ENCODE data around the gene MSRB3.

MSRB3 gene

GRCh38 chr12:65493913-65494245, 215.4 kb downstream of the MSRB3 start:
- H3K9me3 ChIP-seq (ENCODE audit: control insufficient read depth, insufficient read depth, low read length), result no peaks in the 10 kb centered on the region
- no peaks in the 10 kb centered on the region for H3K4me1 ChIP-seq (ENCODE audit: control insufficient read depth, insufficient read depth, low read length)
- H3K4me3 ChIP-seq (ENCODE audit: low read depth, low read length), result no peak overlapping the region
- H3K36me3 ChIP-seq (ENCODE audit: control insufficient read depth, insufficient read depth, low read length), result no peaks in the 10 kb centered on the region
- no peak overlapping the region for H3K9ac ChIP-seq (ENCODE audit: low read depth, low read length)
- no peaks in the 10 kb centered on the region for H3K27me3 ChIP-seq (ENCODE audit: control insufficient read depth, insufficient read depth, low read length)

GRCh38 chr12:65494537-65494936, 216.1 kb downstream of the MSRB3 start:
- Histone ChIP-seq H3K36me3 (ENCODE audit: control insufficient read depth, insufficient read depth, low read length) (no peaks in the 10 kb centered on the region), H3K4me1 (ENCODE audit: control insufficient read depth, insufficient read depth, low read length) (no peaks in the 10 kb centered on the region), H3K9me3 (ENCODE audit: control insufficient read depth, insufficient read depth, low read length) (no peaks in the 10 kb centered on the region), H3K9ac (ENCODE audit: low read depth, low read length) (no peak overlapping the region), H3K27me3 (ENCODE audit: control insufficient read depth, insufficient read depth, low read length) (no peaks in the 10 kb centered on the region), H3K4me3 (ENCODE audit: low read depth, low read length) (no peak overlapping the region)

GRCh38 chr12:65495233-65495632, 216.8 kb downstream of the MSRB3 start:
- H3K27me3 ChIP-seq (ENCODE audit: control insufficient read depth, insufficient read depth, low read length), result no peaks in the 10 kb centered on the region
- H3K4me1 ChIP-seq (ENCODE audit: control insufficient read depth, insufficient read depth, low read length), result no peaks in the 10 kb centered on the region

GRCh38 chr12:65496617-65497016, 218.1 kb downstream of the MSRB3 start:
- no peaks in the 10 kb centered on the region for H3K4me1 ChIP-seq (ENCODE audit: control insufficient read depth, insufficient read depth, low read length)
- no peaks in the 10 kb centered on the region for H3K27me3 ChIP-seq (ENCODE audit: control insufficient read depth, insufficient read depth, low read length)
- no peak overlapping the region for H3K9ac ChIP-seq (ENCODE audit: low read depth, low read length)
- H3K9me3 ChIP-seq (ENCODE audit: control insufficient read depth, insufficient read depth, low read length), result no peaks in the 10 kb centered on the region
- no peak overlapping the region for H3K4me3 ChIP-seq (ENCODE audit: low read depth, low read length)
- no peaks in the 10 kb centered on the region for H3K36me3 ChIP-seq (ENCODE audit: control insufficient read depth, insufficient read depth, low read length)

More at GRCh38 chr12:65495233-65495632, 216.8 kb downstream of the MSRB3 start:
- H3K4me3 ChIP-seq (ENCODE audit: low read depth, low read length), result no peak overlapping the region
- no peak overlapping the region for H3K9ac ChIP-seq (ENCODE audit: low read depth, low read length)
- no peaks in the 10 kb centered on the region for H3K9me3 ChIP-seq (ENCODE audit: control insufficient read depth, insufficient read depth, low read length)
- no peaks in the 10 kb centered on the region for H3K36me3 ChIP-seq (ENCODE audit: control insufficient read depth, insufficient read depth, low read length)

GRCh38 chr12:65497660-65498059, 219.2 kb downstream of the MSRB3 start:
- H3K36me3 ChIP-seq (ENCODE audit: control insufficient read depth, insufficient read depth, low read length), result no peaks in the 10 kb centered on the region
- no peak overlapping the region for H3K4me3 ChIP-seq (ENCODE audit: low read depth, low read length)
- no peak overlapping the region for H3K9ac ChIP-seq (ENCODE audit: low read depth, low read length)
- H3K27me3 ChIP-seq (ENCODE audit: control insufficient read depth, insufficient read depth, low read length), result no peaks in the 10 kb centered on the region
- no peaks in the 10 kb centered on the region for H3K4me1 ChIP-seq (ENCODE audit: control insufficient read depth, insufficient read depth, low read length)
- H3K9me3 ChIP-seq (ENCODE audit: control insufficient read depth, insufficient read depth, low read length), result no peaks in the 10 kb centered on the region

DNA sequence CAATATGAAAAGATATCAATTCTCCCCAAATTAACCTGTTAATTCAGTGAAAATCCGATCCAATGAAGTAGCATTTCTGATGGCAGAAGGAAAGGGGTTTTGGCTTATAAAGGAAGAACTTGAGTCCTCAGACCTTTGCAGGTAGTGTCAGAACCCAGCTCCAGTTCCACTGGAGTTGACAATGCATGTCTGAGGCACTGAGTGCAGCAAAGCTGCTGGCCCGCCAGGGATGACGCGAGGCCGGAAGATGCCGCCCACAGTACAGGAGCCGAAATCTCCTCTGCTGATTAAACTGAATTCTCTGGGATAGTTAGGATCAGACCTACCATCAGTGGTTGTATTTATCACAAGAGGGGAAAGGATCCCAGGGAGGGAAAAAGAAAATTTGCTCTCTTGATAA, 220.7 kb downstream of the MSRB3 start:
- no peaks in the 10 kb centered on the region for H3K4me1 ChIP-seq (ENCODE audit: control insufficient read depth, insufficient read depth, low read length)
- no peak overlapping the region for H3K9ac ChIP-seq (ENCODE audit: low read depth, low read length)
- no peaks in the 10 kb centered on the region for H3K27me3 ChIP-seq (ENCODE audit: control insufficient read depth, insufficient read depth, low read length)
- H3K36me3 ChIP-seq (ENCODE audit: control insufficient read depth, insufficient read depth, low read length), result no peaks in the 10 kb centered on the region
- no peak overlapping the region for H3K4me3 ChIP-seq (ENCODE audit: low read depth, low read length)
- no peaks in the 10 kb centered on the region for H3K9me3 ChIP-seq (ENCODE audit: control insufficient read depth, insufficient read depth, low read length)

DNA sequence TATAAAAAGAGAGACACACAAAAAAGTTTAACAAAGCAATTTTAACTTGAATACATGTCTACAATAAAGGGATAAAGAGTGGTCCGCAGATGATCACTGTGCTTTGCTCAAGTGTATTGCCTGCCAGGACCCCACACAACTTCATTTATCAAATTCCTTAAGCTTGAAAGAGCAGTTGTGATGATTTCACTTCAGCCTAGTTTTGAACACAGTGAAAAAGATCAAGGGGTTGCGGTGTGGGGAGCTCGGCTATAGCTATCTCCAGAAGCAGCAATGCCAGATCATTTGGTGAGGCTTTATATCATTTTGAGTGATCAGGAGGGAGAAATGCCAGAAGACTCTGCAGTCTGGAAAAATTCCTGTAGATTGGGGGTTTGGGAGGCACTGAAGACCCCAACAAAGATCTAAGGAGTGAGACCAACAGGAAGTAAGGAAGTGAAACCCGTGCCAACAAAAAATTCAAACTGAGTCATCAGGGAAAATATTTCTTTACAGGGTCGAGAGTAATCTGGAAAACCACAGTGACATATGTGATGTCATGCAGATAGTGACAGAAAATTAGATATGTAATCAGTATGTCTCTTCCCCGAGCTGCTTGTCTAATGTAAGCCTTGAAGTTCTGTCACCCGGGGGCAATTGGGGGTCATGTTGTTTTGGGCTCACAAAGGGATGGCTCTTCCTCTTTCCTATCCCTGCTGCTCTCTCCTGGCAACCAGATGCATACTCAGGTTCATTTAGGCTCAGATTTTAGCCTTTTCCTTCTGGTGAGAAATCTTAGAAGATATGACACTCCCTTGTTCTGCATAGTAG, 221.8 kb downstream of the MSRB3 start:
- H3K4me1 ChIP-seq (ENCODE audit: control insufficient read depth, insufficient read depth, low read length), result no peaks in the 10 kb centered on the region
- no peaks in the 10 kb centered on the region for H3K27me3 ChIP-seq (ENCODE audit: control insufficient read depth, insufficient read depth, low read length)
- H3K9ac ChIP-seq (ENCODE audit: low read depth, low read length), result no peak overlapping the region
- H3K36me3 ChIP-seq (ENCODE audit: control insufficient read depth, insufficient read depth, low read length), result no peaks in the 10 kb centered on the region
- no peaks in the 10 kb centered on the region for H3K9me3 ChIP-seq (ENCODE audit: control insufficient read depth, insufficient read depth, low read length)
- H3K4me3 ChIP-seq (ENCODE audit: low read depth, low read length), result no peak overlapping the region

DNA sequence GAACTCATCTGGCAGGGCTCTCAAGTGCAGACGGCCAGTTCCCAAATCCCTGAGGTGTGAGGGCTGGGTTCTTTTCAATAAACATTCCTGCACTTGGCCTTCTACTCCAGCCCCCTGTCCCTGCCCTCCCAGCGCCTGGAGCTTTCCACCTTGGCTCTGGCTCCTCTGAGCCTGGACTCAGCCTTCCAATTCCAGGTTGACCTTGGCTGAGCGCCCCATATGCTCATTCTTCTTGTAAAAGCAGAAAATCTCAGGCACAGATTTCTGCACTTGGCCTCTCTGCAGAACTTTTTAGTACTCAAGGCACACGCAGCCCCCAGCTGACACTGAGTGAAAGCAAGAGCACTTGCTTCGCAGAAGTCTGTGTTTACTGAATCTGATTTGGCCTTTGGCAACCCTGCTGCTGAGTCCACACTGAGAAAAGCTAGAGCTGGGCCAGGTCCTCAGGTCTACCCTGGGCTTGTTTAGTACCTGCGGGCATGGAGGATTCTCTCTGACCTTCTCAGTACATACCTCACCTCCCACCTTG, 222.7 kb downstream of the MSRB3 start:
- no peaks in the 10 kb centered on the region for H3K9me3 ChIP-seq (ENCODE audit: control insufficient read depth, insufficient read depth, low read length)
- no peaks in the 10 kb centered on the region for H3K27me3 ChIP-seq (ENCODE audit: control insufficient read depth, insufficient read depth, low read length)
- H3K4me3 ChIP-seq (ENCODE audit: low read depth, low read length), result no peak overlapping the region
- H3K36me3 ChIP-seq (ENCODE audit: control insufficient read depth, insufficient read depth, low read length), result no peaks in the 10 kb centered on the region
- no peak overlapping the region for H3K9ac ChIP-seq (ENCODE audit: low read depth, low read length)
- H3K4me1 ChIP-seq (ENCODE audit: control insufficient read depth, insufficient read depth, low read length), result no peaks in the 10 kb centered on the region

DNA sequence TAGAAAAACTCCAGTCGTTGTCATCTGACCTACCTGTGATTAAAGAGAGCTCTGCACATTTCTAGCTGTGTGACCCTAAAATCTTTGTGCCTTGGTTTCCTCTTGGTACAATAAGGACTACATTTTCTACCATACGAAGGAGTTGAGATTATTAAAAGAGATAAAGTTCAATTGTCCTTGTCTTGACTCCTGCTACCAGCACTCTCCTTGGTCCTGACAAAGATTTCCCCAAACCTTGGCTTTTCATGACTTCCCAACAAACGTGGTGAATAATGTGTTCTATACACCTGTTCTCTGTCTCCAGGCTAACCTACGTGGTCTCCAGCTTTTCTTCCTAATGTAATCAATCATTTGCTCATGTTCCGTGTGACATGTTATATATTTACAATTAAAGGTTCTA, 223.5 kb downstream of the MSRB3 start:
- Histone ChIP-seq H3K36me3 (ENCODE audit: control insufficient read depth, insufficient read depth, low read length) (no peaks in the 10 kb centered on the region), H3K27me3 (ENCODE audit: control insufficient read depth, insufficient read depth, low read length) (no peaks in the 10 kb centered on the region), H3K9me3 (ENCODE audit: control insufficient read depth, insufficient read depth, low read length) (no peaks in the 10 kb centered on the region), H3K4me3 (ENCODE audit: low read depth, low read length) (no peak overlapping the region), H3K4me1 (ENCODE audit: control insufficient read depth, insufficient read depth, low read length) (no peaks in the 10 kb centered on the region), H3K9ac (ENCODE audit: low read depth, low read length) (no peak overlapping the region)

DNA sequence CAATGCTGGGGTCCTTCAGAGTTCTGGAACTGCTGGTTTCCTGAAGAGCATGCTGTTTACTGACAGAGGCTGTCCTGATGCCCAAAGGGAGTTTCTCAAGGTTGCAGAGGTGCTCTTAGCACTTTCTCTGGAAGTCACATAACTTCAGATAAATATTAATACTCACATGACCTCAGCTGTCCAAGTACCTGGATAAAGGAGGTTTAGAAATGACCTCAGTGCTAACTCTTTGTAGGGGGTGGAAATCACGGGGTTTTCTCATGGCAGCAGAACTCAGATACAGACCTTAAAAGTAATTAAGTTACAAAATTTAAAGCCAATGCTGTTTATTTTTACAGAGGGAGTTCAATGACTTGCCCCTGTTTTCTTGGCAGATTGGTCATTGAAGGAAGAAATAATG, 225.9 kb downstream of the MSRB3 start:
- Histone ChIP-seq H3K36me3 (ENCODE audit: control insufficient read depth, insufficient read depth, low read length) (no peaks in the 10 kb centered on the region), H3K9me3 (ENCODE audit: control insufficient read depth, insufficient read depth, low read length) (no peaks in the 10 kb centered on the region), H3K4me3 (ENCODE audit: low read depth, low read length) (no peak overlapping the region), H3K9ac (ENCODE audit: low read depth, low read length) (no peak overlapping the region), H3K4me1 (ENCODE audit: control insufficient read depth, insufficient read depth, low read length) (no peaks in the 10 kb centered on the region), H3K27me3 (ENCODE audit: control insufficient read depth, insufficient read depth, low read length) (peaks cover 2% of the 10 kb centered on the region)

DNA sequence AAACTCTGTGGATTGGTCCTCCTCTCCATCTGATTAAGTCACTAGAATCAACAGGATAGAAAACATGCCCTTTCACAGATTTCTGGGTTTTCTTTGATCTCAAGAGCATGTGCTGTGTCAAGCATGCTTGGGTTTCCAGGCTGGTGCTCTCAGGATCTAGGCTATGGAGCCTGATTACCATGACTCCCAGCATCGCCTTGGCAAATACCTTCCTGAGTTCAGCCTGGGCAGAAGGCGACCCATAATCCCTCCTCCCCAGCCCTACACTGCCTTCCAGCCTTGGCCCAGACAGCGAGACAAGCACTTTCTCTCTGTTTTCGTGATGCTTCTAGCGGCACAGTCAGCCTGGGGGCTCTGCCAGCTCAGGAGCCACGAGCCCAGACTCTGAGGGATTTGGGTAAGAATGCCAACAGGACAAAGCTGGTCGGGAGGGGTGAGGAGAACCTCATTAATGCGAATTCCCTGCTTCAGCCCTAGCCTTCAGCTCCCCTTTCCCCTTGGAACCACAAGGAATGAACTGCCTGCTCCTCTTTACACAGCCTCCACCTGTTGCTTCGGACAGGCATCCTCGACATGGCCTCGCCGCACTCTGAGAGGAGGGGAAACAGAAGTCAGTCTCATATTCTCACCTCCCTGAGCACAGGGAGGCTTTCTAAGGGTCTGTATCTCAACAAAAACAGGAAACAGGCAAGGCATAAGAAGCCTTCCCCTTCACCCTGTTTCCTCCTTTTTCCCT, 227.1 kb downstream of the MSRB3 start:
- Histone ChIP-seq H3K36me3 (ENCODE audit: control insufficient read depth, insufficient read depth, low read length) (no peaks in the 10 kb centered on the region), H3K9ac (ENCODE audit: low read depth, low read length) (no peak overlapping the region)

More for the DNA sequence above, 227.1 kb downstream of the MSRB3 start:
- H3K4me1 ChIP-seq (ENCODE audit: control insufficient read depth, insufficient read depth, low read length), result peaks cover 5% of the 10 kb centered on the region
- no peaks in the 10 kb centered on the region for H3K9me3 ChIP-seq (ENCODE audit: control insufficient read depth, insufficient read depth, low read length)
- no peak overlapping the region for H3K4me3 ChIP-seq (ENCODE audit: low read depth, low read length)
- peaks cover 5% of the 10 kb centered on the region for H3K27me3 ChIP-seq (ENCODE audit: control insufficient read depth, insufficient read depth, low read length)
